Activated CD8-positive, alpha-beta T cell treated with anti-CD3 and anti-CD28 coated beads for 36 hours (primary cell): ENCODE data around the gene COPS9. TPM values are rescaled to one million over a fixed set of nuclear protein-coding genes. Genes with fewer than 3 reads are reported as not detected.

Experiments used
- ATAC-seq: fragments of 200-7000 bp; cut with Tn5 transposase; one replicate; pipeline ENCODE4 v1.10.0; 2021; ENCODE audit warnings: mild to moderate bottlenecking, moderate library complexity
- CTCF ChIA-PET: fragments of 350-600 bp; sonication (Branson Sonifier 250); formaldehyde crosslinking; loops from one replicate; lab custom pipeline; 2021; ENCODE audit warnings: antibody characterized with exemption; lab: Charles Lee
- POLR2A ChIA-PET: fragments of 350-600 bp; sonication (Branson Sonifier 250); formaldehyde crosslinking; loops from one replicate; lab custom pipeline; 2021; ENCODE audit warnings: antibody characterized with exemption; lab: Charles Lee
- DNase-seq: peaks from one replicate; pipeline ENCODE4 v3.0.0-alpha.2; 2020
- H3K27ac Mint-ChIP-seq: one replicate; pipeline ENCODE4 v1.8.0; 2021; ENCODE audit warnings: mild to moderate bottlenecking, mixed read lengths
- H3K27me3 Mint-ChIP-seq: one replicate; pipeline ENCODE4 v1.8.0; 2021; ENCODE audit warnings: mixed read lengths
- H3K36me3 Mint-ChIP-seq: one replicate; pipeline ENCODE4 v1.8.0; 2021; ENCODE audit warnings: low read depth, mixed read lengths
- H3K4me1 Mint-ChIP-seq: one replicate; pipeline ENCODE4 v1.8.0; 2021; ENCODE audit warnings: low read depth, mixed read lengths
- H3K4me3 Mint-ChIP-seq: one replicate; pipeline ENCODE4 v1.8.0; 2021; ENCODE audit warnings: mild to moderate bottlenecking, moderate library complexity, mixed read lengths
- H3K9me3 Mint-ChIP-seq: one replicate; pipeline ENCODE4 v1.8.0; 2021; ENCODE audit warnings: mixed read lengths
- CTCF ChIP-seq: fragments of 200-600 bp; IDR thresholded peaks from one replicate; pipeline ENCODE4 v1.8.0; 2022; ENCODE audit warnings: antibody characterized with exemption, mild to moderate bottlenecking
- intact Hi-C: fragments of 100-400 bp; cut with micrococcal nuclease; formaldehyde crosslinking; loops from one replicate; pipeline ENCODE4 v1.10.0; 2022
- total RNA-seq, 2 experiments: library from RNA; stranded (reverse); gene quantifications; one replicate each; pipeline ENCODE4 v1.2.3, GENCODE V29; 2021

COPS9 gene
- total RNA-seq, 2 experiments from 2014 or later: 107 to 120 TPM

- Mint-ChIP-seq H3K9me3 (no peaks in the 10 kb centered on the region), H3K27me3 (peaks cover 12% of the 10 kb centered on the region), H3K36me3 (no peaks in the 10 kb centered on the region), H3K27ac (no peak overlapping the region), H3K4me1 (no peaks in the 10 kb centered on the region), H3K4me3 (no peak overlapping the region)
- CTCF ChIA-PET: no interaction called here
- POLR2A ChIA-PET: no interaction called here
- intact Hi-C loops: no loop called here
- ATAC-seq (no peak), DNase-seq (no peak)
- no peak for TF ChIP-seq CTCF
Measured at GRCh38 chr2:240105982-240106381, 30.1 kb downstream of the COPS9 start.

- H3K4me3 Mint-ChIP-seq: no peak overlapping the region
- H3K27me3 Mint-ChIP-seq: peaks cover 28% of the 10 kb centered on the region
- CTCF ChIA-PET: no interaction called here
Measured at GRCh38 chr2:240103136-240103535, 33.0 kb downstream of the COPS9 start.

GRCh38 chr2:240098349-240098748, 37.8 kb downstream of the COPS9 start:
- Mint-ChIP-seq H3K4me1 (no peaks in the 10 kb centered on the region), H3K36me3 (no peaks in the 10 kb centered on the region), H3K4me3 (no peak overlapping the region), H3K27ac (no peak overlapping the region), H3K9me3 (peaks cover 4% of the 10 kb centered on the region), H3K27me3 (peaks cover 65% of the 10 kb centered on the region)
- no peak for ATAC-seq
- DNase-seq: no peak
- intact Hi-C loops: no loop called here
- TF ChIP-seq CTCF: no peak
- ChIA-PET CTCF (interaction anchor here (0.7 to 3.2 kb wide), 2 partner anchors 10 to 37 kb away, joined by 3 to 12 read pairs; no protein-coding TSS in a partner anchor), POLR2A (no interaction called here)

More at GRCh38 chr2:240103136-240103535, 33.0 kb downstream of the COPS9 start:
- no peak for DNase-seq
- Mint-ChIP-seq H3K27ac (no peak overlapping the region), H3K9me3 (no peaks in the 10 kb centered on the region), H3K4me1 (no peaks in the 10 kb centered on the region), H3K36me3 (no peaks in the 10 kb centered on the region)
- intact Hi-C loops: no loop called here
- POLR2A ChIA-PET: no interaction called here
- ATAC-seq: no peak
- TF ChIP-seq CTCF: no peak

- H3K27me3 Mint-ChIP-seq: peaks cover 66% of the 10 kb centered on the region
- no peaks in the 10 kb centered on the region for H3K36me3 Mint-ChIP-seq
- POLR2A ChIA-PET: interaction anchor here (0.6 kb wide), 1 partner anchor 237 kb away, joined by 3 read pairs; no protein-coding TSS in a partner anchor
- intact Hi-C loops: no loop called here
- DNase-seq (no peak), ATAC-seq (no peak)
- H3K4me1 Mint-ChIP-seq: no peaks in the 10 kb centered on the region
- H3K27ac Mint-ChIP-seq: no peak overlapping the region
- TF ChIP-seq CTCF: no peak
- peaks cover 4% of the 10 kb centered on the region for H3K9me3 Mint-ChIP-seq
- CTCF ChIA-PET: interaction anchor here (0.9 to 3.2 kb wide), 2 partner anchors 35 to 45 kb away, joined by 3 to 12 read pairs; no protein-coding TSS in a partner anchor
- H3K4me3 Mint-ChIP-seq: no peak overlapping the region
Measured at GRCh38 chr2:240095556-240096523, 40.3 kb downstream of the COPS9 start.

- peaks cover 37% of the 10 kb centered on the region for H3K27me3 Mint-ChIP-seq
- no peak overlapping the region for H3K4me3 Mint-ChIP-seq
- H3K4me1 Mint-ChIP-seq: no peaks in the 10 kb centered on the region
- no peak overlapping the region for H3K27ac Mint-ChIP-seq
- H3K9me3 Mint-ChIP-seq: peaks cover 9% of the 10 kb centered on the region
- intact Hi-C loops: no loop called here
- CTCF ChIA-PET: interaction anchor here (0.6 to 1.3 kb wide), 2 partner anchors 16 to 351 kb away, joined by 3 read pairs; no protein-coding TSS in a partner anchor
- no peak for TF ChIP-seq CTCF
- ATAC-seq (no peak), DNase-seq (no peak)
- peaks cover 1% of the 10 kb centered on the region for H3K36me3 Mint-ChIP-seq
- POLR2A ChIA-PET: no interaction called here
Measured at GRCh38 chr2:240089306-240089705, 46.8 kb downstream of the COPS9 start.
